Peyer's patch (tissue), 4 donors: Measurements from ENCODE around the gene IRS2.

Experiments used
- POLR2A ChIP-seq, 2 donors: fragments of 450-650 bp; IDR thresholded peaks; one replicate each; pipeline ENCODE4 v1.5.1; 2017; ENCODE audit warnings: antibody characterized with exemption in 2 of 2, mild to moderate bottlenecking in 2 of 2, moderate library complexity in 2 of 2
- TF ChIP-seq, protein P1 (sequence below), 6 experiments: fragments of 450-650 bp in 4 of 6; fragments of 200-600 bp in 2 of 6; sonication (generic) in 1 of 6; IDR thresholded peaks; one replicate each; pipeline ENCODE4 v1.5.1; 2017 to 2019; ENCODE audit warnings: antibody characterized with exemption in 6 of 6, mild to moderate bottlenecking in 3 of 6, moderate library complexity in 1 of 6

DNA sequence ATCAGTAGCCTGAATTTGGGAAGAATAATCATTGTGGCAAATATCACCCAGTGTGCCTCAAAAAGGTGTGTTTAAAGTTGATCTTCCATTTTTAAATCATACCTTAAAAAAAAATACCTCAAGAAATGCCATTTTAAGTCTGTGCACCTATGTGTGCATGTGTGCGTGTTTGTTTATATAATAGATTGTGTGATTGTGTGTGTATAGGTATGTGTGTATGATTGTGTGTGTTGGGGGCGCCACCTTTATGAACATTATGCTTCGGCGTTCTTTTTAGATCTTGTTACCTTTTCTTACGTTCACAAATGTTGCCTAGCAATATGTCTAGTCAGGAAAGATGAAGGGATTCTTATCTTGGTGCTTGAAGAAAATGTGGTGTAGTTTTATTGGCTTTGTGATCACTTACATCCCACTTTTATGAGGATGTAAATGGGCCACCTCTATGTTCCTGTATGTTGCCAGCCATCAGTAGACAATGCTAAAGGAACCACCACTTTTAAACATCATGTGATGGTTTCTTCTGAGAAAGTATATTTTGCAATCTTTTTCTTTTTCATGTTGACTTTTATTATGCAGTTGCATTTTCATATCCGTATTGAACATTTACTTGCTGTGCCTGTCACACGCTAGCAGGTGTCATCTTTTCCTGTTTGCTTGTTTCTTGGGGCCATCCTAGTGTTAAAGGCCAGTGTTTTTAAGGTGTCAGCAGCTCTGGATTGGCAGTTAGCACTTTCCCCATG is 2.2 kb upstream of the IRS2 start:
- TF ChIP-seq, protein P1, sequence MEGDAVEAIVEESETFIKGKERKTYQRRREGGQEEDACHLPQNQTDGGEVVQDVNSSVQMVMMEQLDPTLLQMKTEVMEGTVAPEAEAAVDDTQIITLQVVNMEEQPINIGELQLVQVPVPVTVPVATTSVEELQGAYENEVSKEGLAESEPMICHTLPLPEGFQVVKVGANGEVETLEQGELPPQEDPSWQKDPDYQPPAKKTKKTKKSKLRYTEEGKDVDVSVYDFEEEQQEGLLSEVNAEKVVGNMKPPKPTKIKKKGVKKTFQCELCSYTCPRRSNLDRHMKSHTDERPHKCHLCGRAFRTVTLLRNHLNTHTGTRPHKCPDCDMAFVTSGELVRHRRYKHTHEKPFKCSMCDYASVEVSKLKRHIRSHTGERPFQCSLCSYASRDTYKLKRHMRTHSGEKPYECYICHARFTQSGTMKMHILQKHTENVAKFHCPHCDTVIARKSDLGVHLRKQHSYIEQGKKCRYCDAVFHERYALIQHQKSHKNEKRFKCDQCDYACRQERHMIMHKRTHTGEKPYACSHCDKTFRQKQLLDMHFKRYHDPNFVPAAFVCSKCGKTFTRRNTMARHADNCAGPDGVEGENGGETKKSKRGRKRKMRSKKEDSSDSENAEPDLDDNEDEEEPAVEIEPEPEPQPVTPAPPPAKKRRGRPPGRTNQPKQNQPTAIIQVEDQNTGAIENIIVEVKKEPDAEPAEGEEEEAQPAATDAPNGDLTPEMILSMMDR (IDR thresholded peaks at IDR 0.05), result no peak
- no peak for TF ChIP-seq POLR2A (IDR thresholded peaks at IDR 0.05)
